GM21717 (cell line): ENCODE results near the gene OXT.
"Not testable (repeated sequence)": the region's sequence is repeated elsewhere in the genome, so short reads cannot be mapped to it uniquely, and the experiment has no call there.

Source experiments
- ATAC-seq: cut with Tn5 transposase; IDR thresholded peaks from one replicate; pipeline ENCODE4 v1.9.1; 2021; ENCODE audit warnings: mild to moderate bottlenecking, moderate library complexity; ENCODE audit not compliant: unreplicated experiment

Gene OXT

DNA sequence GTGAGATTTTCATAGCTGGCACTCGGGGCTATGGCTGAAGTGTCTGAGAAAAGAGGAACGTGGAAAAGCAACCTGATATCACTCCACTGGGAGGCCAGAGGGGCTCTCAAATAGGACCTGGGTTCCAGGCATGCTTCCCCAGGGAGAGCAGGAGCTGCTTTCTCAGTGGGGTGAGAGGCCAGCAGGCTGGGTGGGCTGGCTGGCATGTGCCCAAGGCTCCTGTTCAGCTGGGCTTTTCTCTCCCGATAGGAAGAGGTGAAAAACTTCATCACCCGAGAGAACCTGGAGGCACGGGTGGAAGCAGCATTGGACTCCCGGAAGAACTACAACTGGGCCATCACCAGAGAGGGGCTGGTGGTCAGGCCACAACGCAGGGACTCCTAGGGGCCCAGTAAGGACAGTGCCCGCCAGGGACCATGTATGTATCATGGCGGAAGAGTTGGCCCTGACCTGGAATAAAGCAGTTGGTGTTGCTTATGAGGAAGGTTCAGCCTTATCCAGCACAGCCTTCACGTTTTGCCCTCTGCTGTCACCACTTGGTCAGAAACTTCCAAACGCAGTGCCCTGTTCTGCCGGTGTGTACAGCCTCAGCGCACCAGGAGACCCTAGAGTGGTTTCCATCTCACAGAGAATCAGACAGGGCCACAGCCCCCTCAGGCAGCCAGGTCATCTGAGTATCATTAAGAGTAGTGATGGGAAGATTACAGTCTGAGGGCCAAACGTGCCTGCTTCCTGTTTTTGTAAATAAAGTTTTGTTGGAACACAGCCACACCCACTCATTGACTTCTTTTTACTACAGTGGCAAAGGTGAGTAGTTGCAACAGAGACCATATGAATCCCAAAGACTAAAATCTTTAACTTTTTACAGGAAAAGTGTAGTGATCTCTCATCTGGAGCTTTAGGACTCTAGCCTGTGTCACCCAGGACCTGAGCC lies 23.7 kb upstream of the OXT start:
- no peak for ATAC-seq

GRCh38 chr20:3051385-3052019 lies 19.9 kb upstream of the OXT start:
- no peak for ATAC-seq

DNA sequence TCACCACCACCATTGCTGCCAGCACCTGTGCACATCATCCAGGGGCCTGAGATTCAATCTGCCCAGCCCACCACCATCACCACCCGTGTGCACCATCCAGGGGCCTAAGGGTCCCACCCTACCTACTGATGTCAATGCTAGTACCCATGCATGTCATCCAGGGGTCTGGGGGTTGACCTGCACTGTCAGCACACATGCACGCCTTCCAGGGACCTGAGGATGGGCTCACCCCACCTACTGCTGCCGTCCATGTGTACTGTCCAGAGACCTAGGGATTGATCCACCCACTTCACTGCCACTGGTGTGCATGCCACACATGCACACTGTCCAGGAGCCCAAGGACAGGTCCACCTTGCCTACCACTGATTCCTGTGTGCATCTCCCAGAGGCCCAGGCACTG lies 11.9 kb upstream of the OXT start:
- no peak for ATAC-seq

- not testable (repeated sequence) for ATAC-seq
These were observed 7.3 kb upstream of the OXT start for GRCh38 chr20:3064119-3064518.

DNA sequence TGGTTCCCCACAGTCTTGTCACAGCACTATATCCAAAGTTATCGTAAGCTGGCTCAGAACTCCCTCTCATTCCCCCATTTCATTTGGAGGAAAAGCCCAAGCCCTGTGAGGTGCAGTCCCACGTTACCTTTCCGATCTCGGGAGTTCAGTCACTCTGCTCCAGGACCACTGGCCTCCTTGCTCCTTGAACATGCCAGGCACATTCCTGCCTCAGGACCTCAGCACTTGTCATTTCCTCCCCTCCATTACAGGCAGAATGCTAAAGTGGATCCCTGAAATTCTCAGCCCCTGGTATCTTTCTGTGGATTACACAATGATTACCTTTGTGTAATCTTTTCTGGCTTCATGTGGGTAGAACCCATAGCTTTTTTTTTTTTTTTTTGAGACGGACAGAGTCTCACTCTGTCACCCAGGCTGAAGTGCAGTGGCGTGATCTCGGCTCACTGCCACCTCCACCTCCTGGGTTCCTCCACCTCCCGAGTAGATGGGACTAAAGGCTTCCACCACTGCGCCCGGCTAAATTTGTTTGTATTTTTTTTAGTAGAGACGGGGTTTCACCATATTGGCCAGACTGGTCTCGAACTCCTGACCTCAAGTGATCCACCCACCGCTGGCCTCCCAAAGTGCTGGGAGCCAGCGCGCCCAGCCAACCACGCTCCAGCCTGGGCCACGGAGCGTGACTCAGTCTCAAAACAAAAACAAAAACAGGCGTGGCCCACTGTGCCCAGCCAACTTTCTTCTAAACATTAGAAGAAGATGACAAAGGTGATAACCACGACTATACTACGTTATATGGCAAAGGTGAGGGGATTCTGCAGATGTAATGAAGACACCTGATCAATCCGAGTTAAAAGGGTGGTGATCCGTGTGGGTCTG lies 4.0 kb upstream of the OXT start:
- no peak for ATAC-seq

DNA sequence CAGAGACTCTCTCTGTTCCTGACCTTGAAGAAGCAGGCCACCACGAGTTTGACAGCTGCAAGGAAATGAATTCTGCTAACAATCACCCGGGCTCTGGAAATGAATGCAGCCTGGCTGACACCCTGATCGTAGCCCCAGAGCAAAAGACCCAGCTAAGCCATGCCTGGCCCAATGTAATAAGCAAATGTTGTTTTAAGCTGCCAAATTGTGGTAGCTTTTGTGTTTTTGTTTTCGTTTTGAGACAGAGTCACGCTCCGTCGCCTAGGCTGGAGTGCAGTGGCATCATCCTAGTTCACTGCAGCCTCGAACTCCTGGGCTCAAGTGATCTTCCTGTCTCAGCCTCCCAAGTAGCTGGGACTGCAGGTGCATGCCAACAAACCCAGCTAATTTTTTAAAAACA lies 3.3 kb upstream of the OXT start:
- ATAC-seq = no peak

GRCh38 chr20:3068986-3069900 lies 2.2 kb upstream of the OXT start:
- no peak for ATAC-seq

GRCh38 chr20:3070725-3071124 lies 695 bp upstream of the OXT start:
- ATAC-seq = no peak

- no peak for ATAC-seq
These were observed 182 bp upstream of the OXT start for GRCh38 chr20:3071266-3071609.

GRCh38 chr20:3072530-3073250 lies 1.3 kb downstream of the OXT start:
- ATAC-seq = no peak

DNA sequence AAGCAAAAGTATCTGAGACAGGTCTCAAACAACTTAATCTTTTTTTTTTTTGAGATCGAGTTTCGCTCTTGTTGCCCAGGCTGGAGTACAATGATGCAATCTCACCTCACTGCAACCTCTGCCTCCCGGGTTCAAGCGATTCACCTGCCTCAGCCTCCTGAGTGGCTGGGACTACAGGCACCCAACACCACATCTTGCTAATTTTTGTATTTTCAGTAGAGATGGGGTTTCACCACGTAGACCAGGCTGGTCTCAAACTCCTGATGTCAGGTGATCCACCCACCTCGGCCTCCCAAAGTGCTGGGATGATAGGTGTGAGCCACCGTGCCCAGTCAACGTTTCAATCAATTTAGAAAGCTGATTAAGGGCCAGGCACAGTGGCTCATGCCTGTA lies 1.8 kb downstream of the OXT start:
- ATAC-seq = not testable (repeated sequence)

DNA sequence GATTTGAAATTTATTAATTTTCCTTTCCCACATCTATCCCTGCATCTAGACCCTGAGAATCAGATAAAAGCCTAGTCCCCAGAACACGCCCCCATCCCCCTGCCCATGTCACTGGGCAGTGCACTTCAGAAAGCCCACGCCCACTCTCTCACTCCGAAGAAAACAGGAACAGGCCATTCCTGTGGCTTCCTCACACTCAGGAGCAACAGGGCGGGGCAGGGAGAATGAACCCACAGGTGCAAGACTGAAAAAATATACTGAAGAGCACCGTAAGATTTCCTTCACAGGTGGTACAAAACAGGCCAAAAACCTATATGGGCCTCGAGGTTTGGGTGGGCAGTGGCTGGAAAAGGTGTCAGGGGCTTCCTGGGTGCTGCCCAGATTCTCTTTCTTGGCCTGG lies 3.4 kb downstream of the OXT start:
- ATAC-seq = no peak

DNA sequence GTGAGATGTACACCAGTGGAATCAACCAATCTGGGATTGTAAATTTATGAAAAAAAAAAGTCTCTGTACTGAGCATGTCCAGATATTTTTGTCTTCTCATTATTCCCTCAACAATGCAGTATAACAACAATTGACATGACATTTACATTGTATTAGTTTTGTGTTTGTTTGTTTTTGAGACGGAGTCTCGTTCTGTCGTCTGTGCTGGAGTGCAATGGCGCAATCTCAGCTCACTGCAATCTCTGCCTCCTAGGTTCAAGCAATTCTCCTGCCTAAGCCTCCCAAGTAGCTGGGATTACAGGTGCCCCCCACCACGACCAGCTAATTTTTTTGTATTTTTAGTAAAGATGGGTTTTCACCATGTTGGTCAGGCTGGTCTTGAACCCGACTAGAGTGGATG lies 3.9 kb downstream of the OXT start:
- ATAC-seq = not testable (repeated sequence)

GRCh38 chr20:3077618-3078134 lies 6.3 kb downstream of the OXT start:
- ATAC-seq = no peak

DNA sequence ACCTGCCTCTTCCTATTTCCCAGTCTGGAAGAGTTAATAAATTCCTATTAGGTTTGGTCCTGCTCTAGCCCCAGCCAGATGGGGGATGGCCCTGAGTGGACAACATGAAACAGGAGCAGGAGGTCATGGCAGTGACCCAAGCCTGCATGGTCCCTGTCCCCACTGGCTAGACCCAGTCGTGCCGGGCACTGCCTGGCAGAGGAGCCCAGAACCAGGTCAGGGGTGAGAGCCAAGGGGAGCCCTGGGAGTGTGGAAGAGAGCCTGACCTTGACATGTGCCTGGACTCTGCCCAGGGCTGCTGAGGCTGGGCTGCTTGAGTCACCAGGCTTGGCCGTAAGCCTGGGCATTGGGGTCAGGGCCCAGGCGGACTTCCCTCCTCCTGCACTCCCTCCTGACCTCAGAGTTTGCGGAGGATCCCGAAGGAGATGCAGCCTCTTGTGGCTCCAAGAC lies 9.5 kb downstream of the OXT start:
- ATAC-seq = no peak

- no peak for ATAC-seq
These were observed 10.2 kb downstream of the OXT start for GRCh38 chr20:3081641-3082040.

DNA sequence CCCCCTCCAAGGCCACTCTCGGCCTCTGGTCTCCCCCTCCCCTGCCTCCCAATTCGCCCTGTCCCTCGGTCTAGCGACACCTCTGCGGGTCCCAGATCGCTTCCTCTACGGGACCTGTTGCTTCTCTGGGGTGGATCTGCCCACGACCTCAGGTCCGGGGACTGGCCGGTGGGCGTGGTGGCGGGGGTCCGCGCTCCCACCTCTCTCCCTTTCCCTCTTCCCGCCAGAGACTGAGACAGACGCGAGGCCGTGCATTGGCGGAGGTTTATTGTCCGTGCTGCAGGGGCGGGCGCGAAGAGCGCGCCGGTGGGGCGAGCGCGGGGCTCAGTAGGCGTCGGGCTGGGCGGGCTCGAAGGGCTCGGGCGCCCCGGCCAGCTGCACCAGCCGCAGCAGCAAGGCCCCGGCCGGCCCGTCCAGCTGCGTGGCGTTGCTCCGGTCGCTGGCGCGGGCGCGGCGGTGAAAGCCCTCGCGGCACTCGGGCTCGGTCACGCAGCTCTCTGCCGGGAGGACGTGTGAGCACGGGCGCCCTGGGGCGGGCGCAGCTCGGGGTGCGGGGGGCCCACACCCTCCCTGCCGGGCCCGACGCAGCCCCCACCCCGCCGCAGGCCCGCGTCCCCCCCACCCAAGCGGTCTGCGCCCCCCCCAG lies 11.0 kb downstream of the OXT start:
- no peak for ATAC-seq

- no peak for ATAC-seq
These were observed 11.8 kb downstream of the OXT start for GRCh38 chr20:3082955-3083952.
